SK-N-SH treated with all-trans-retinoic acid at 6 μM for 48 hours (cell line): ENCODE results near the gene ADK.

Source experiments
- PATZ1 ChIP-seq: fragments of 250-450 bp; sonication (Bioruptor Pico); IDR thresholded peaks from 2 replicates; pipeline ENCODE4 v1.8.0; 2020; ENCODE audit warnings: mild to moderate bottlenecking, moderate library complexity, borderline replicate concordance
- PPARA ChIP-seq: fragments of 250-450 bp; sonication (Bioruptor Pico); IDR thresholded peaks from 2 replicates; pipeline ENCODE4 v1.5.0; 2020; ENCODE audit warnings: mild to moderate bottlenecking, borderline replicate concordance
- SNAI2 ChIP-seq: fragments of 250-450 bp; sonication (Bioruptor Pico); IDR thresholded peaks from 2 replicates; pipeline ENCODE4 v1.5.0; 2020; ENCODE audit warnings: mild to moderate bottlenecking, moderate library complexity
- TSHZ2 ChIP-seq: fragments of 250-450 bp; sonication (Bioruptor Pico); IDR thresholded peaks from 2 replicates; pipeline ENCODE4 v1.5.0; 2020; ENCODE audit warnings: mild to moderate bottlenecking, moderate library complexity
- ZFP30 ChIP-seq: fragments of 450-650 bp; formaldehyde crosslinking; IDR thresholded peaks from 2 replicates; pipeline ENCODE4 v1.5.0; 2022; ENCODE audit warnings: mild to moderate bottlenecking, moderate library complexity
- ZNF70 ChIP-seq: fragments of 450-650 bp; formaldehyde crosslinking; IDR thresholded peaks from 2 replicates; pipeline ENCODE4 v1.5.0; 2020; ENCODE audit warnings: mild to moderate bottlenecking, moderate library complexity

GRCh38 chr10:74599672-74600071 is 448.7 kb downstream of the ADK start:
- TF ChIP-seq TSHZ2 (CRISPR knock-in tag) (no peak), PATZ1 (no peak), ZFP30 (CRISPR knock-in tag) (no peak), PPARA (CRISPR knock-in tag) (no peak), SNAI2 (CRISPR knock-in tag) (no peak), ZNF70 (CRISPR knock-in tag) (no peak)
